Activated T-cell treated with anti-CD3 and anti-CD28 coated beads, Interleukin-2, amount 50 U/mL, for 1 hour (primary cell): Measurements from ENCODE around the gene FAM204A.

Experiments
- DNase-seq: peaks from one replicate; pipeline ENCODE4 v3.0.0-alpha.2; 2020

FAM204A gene

DNA sequence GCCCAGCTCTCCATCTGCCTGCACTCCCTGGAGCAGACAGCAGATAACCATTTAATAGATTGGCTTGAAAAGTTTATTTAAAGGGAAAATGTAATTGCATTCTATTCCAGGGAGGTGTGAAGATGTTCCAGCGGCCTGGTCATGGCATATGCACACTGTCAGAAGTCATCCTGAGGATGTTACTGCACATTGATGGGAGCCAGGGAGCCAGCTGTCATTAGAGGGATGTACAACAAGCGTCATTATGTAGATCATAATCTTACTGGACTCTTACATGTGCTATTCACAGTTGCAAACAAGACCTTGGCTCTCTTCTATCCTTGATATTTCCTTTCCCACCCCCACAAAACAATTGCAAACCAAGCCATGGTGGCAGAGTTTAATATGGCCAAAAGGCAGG, 65.4 kb downstream of the FAM204A start:
- DNase-seq, result no peak

DNA sequence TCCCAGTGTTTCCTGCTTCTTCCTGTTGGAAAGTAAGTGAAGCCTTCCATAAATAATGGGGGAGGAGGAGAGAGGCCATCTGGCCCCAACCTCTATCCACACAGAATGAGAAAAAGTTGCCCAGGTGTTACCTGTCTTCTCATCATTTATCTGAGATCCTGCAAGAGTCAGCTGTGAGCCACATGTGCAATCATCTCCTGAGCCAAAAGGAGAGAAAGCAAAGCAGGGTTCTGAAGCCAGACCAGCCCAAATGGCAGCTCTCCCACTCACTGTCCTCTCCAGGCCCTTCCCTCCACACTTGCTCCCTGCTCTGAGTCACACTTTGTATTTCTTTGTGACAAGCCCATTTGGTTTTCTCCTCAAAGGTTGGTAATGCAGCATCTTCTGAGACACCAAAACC, 65.9 kb downstream of the FAM204A start:
- DNase-seq, result no peak

- no peak for DNase-seq
These were observed 68.5 kb downstream of the FAM204A start for GRCh38 chr10:118273662-118274061.

DNA sequence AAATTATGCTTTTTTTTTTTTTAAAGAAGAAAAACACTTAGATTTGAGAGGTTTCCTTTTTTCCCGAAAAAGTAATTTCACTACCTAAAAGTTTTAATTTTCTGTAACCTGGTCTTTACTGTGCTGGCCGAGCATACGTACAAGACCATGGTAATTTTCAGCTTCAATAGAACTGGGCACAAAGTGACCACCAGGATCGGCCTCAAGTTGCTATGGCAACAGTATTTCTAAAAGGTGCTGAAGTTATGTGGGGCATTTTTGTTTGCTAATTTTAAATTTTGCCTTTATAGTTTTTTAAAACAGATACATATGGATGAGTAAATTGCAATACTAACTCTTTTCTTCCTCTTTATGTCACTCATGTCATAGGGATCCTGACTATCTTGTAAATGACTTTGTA, 69.4 kb downstream of the FAM204A start:
- DNase-seq, result no peak

GRCh38 chr10:118272149-118272721, 69.9 kb downstream of the FAM204A start:
- DNase-seq, result no peak

- no peak for DNase-seq
These were observed 70.5 kb downstream of the FAM204A start for GRCh38 chr10:118271671-118272070.

GRCh38 chr10:118266098-118266748, 75.9 kb downstream of the FAM204A start:
- DNase-seq, result no peak

DNA sequence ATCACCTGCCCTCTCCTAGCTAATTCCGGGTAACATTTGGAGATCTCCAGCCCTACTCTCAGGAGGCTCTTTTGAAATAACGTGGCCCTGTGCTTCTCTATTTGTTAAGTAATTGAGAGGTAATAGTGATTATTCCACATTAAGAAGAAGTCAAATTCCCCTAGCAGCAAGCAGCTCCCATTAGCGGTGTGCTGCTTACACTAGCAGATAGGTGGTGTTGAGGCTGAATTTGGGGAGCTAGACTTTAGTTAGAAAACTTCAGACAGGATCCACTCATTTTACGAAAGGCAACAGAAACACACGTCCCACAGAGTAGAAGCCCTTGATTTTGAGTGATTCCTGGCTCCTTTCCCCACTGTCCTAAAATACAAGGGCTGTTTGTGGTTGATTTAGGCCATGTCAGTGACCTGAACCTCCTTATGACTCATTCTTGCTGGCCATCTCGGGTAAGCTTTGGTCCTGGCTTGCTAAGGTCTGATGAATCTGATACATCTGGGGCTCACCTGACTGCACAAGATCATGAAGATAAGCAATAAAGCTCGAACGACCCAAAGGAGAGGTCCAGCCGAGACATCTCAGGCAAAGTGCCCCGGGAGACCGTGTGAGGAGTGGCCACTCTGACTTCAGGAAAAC, 77.2 kb downstream of the FAM204A start:
- no peak for DNase-seq

GRCh38 chr10:118264252-118264651, 77.9 kb downstream of the FAM204A start:
- DNase-seq, result no peak

DNA sequence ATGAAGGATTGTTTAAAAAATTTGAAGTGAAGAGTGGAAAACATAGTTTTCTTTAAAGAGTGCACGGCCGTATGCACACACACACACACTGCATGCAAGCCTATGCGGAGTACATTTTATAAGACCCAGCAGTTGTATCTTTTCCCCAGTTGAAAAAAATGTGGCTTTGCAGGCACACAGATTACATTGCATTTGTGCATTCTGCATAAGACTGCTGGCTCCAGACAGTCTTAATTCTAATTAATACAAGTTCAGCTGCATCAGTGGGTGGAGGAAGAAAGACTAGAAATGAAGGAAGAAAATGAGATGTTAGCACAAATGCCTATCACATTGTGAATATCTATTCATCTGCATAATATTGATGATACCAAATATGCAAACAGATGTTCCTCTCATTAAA, 79.6 kb downstream of the FAM204A start:
- DNase-seq, result no peak

GRCh38 chr10:118259288-118259906, 82.7 kb downstream of the FAM204A start:
- DNase-seq, result no peak

DNA sequence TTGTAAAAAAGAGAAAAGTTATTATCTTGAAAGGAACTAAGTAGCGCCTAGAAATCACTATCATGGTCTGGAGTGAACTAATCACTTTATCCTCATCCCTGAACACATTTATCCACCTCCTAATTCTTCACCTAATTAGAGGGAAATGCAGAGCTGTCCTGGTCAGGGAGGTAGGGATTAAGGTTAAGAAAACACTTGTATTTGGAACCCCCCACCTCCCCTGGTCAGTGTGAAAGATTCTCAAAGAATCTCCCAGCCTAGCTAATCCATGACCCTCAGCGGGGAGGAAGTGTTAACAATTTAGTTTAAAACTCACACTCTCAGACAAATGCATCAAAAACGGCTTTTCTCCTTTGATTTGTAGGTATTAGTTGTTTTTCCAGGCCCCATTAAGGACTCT, 83.8 kb downstream of the FAM204A start:
- no peak for DNase-seq

- DNase-seq, result no peak
These were observed 85.1 kb downstream of the FAM204A start for GRCh38 chr10:118256825-118257570.

- DNase-seq, result no peak
These were observed 85.9 kb downstream of the FAM204A start for GRCh38 chr10:118256209-118256608.

- no peak for DNase-seq
These were observed 86.8 kb downstream of the FAM204A start for GRCh38 chr10:118255355-118255754.

GRCh38 chr10:118254654-118255053, 87.5 kb downstream of the FAM204A start:
- no peak for DNase-seq

GRCh38 chr10:118253397-118253796, 88.7 kb downstream of the FAM204A start:
- no peak for DNase-seq

- DNase-seq, result no peak
These were observed 90.3 kb downstream of the FAM204A start for GRCh38 chr10:118251791-118252190.

GRCh38 chr10:118249714-118250113, 92.4 kb downstream of the FAM204A start:
- DNase-seq, result no peak
